ENCODE data around the gene NCK2.
A peak's percentile ranks its signal among the peaks of the same experiment; 100 is the strongest.

NCK2 gene

DNA sequence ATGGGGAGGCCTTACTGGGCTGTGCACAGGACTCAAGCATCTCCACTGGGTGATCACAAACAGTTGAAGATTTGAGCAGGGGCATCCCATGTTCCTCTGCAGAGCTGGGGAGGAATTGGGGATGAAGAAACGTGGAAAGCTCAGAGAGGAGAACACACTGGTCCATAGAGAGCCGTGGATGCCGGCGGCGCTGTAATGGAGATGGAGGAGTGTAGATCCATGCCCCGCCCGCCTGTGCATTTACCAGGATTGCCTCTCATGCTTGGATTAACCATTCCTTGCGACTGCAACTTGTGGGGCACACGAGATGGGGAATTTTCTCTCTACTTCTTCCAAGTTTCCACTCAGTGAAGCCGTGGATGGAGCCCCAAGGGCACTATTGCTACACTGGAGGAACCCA is 115.9 kb downstream of the NCK2 start:
- no peaks in the 10 kb centered on the region for H3K4me1 ChIP-seq (ENCODE audit: control insufficient read depth, insufficient read depth, low read length)
- no peaks in the 10 kb centered on the region for H3K9me3 ChIP-seq (ENCODE audit: control insufficient read depth, low read length)
- H3K9ac ChIP-seq (ENCODE audit: low read length): no peak overlapping the region
- no peak for DNase-seq (ENCODE audit: low read depth)
- H3K4me3 ChIP-seq (ENCODE audit: low read length): no peak overlapping the region
- peaks cover 5% of the 10 kb centered on the region for H3K36me3 ChIP-seq (ENCODE audit: control insufficient read depth, insufficient read depth, low read length, severe bottlenecking)
- H3K27me3 ChIP-seq (replicated peaks; ENCODE audit: control insufficient read depth, insufficient read depth, low read length): no peaks in the 10 kb centered on the region

- Histone ChIP-seq H3K4me1 (ENCODE audit: control insufficient read depth, insufficient read depth, low read length) (no peaks in the 10 kb centered on the region), H3K27me3 (replicated peaks; ENCODE audit: control insufficient read depth, insufficient read depth, low read length) (no peaks in the 10 kb centered on the region), H3K4me3 (ENCODE audit: low read length) (no peak overlapping the region), H3K36me3 (ENCODE audit: control insufficient read depth, insufficient read depth, low read length, severe bottlenecking) (peaks cover 3% of the 10 kb centered on the region), H3K9ac (ENCODE audit: low read length) (no peak overlapping the region), H3K9me3 (ENCODE audit: control insufficient read depth, low read length) (no peaks in the 10 kb centered on the region)
- DNase-seq (ENCODE audit: low read depth): no peak
Measured at GRCh38 chr2:105861200-105861599, 116.5 kb downstream of the NCK2 start.

GRCh38 chr2:105862843-105863242 is 118.1 kb downstream of the NCK2 start:
- H3K9ac ChIP-seq (ENCODE audit: low read length): no peak overlapping the region
- no peak overlapping the region for H3K4me3 ChIP-seq (ENCODE audit: low read length)
- DNase-seq (ENCODE audit: low read depth): peak; percentile 15
- H3K36me3 ChIP-seq (ENCODE audit: control insufficient read depth, insufficient read depth, low read length, severe bottlenecking): no peaks in the 10 kb centered on the region
- H3K9me3 ChIP-seq (ENCODE audit: control insufficient read depth, low read length): no peaks in the 10 kb centered on the region
- H3K27me3 ChIP-seq (replicated peaks; ENCODE audit: control insufficient read depth, insufficient read depth, low read length): no peaks in the 10 kb centered on the region
- H3K4me1 ChIP-seq (ENCODE audit: control insufficient read depth, insufficient read depth, low read length): no peaks in the 10 kb centered on the region

DNA sequence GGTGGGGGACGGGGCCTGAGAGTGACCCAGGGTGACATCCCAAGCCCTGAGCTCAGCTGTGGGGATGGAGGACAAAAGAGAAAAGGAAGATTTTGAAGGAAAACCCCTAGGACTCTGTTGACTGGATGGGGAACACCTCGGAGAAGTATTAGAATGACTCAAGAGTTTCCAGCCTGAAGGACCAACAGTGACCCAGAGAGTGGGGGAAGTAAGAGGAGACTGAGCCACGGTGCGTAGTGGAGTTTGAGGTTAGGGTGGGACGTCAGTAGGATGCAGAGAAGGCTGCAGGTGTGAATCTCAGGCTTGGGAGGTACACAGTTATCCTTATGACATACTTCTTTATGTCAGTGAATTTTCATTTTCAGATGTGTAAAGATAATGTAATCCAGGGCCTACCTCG is 119.5 kb downstream of the NCK2 start:
- no peaks in the 10 kb centered on the region for H3K27me3 ChIP-seq (replicated peaks; ENCODE audit: control insufficient read depth, insufficient read depth, low read length)
- no peak overlapping the region for H3K9ac ChIP-seq (ENCODE audit: low read length)
- no peaks in the 10 kb centered on the region for H3K36me3 ChIP-seq (ENCODE audit: control insufficient read depth, insufficient read depth, low read length, severe bottlenecking)
- H3K4me3 ChIP-seq (ENCODE audit: low read length): no peak overlapping the region
- H3K9me3 ChIP-seq (ENCODE audit: control insufficient read depth, low read length): no peaks in the 10 kb centered on the region
- no peak for DNase-seq (ENCODE audit: low read depth)
- H3K4me1 ChIP-seq (ENCODE audit: control insufficient read depth, insufficient read depth, low read length): peaks cover 5% of the 10 kb centered on the region

DNA sequence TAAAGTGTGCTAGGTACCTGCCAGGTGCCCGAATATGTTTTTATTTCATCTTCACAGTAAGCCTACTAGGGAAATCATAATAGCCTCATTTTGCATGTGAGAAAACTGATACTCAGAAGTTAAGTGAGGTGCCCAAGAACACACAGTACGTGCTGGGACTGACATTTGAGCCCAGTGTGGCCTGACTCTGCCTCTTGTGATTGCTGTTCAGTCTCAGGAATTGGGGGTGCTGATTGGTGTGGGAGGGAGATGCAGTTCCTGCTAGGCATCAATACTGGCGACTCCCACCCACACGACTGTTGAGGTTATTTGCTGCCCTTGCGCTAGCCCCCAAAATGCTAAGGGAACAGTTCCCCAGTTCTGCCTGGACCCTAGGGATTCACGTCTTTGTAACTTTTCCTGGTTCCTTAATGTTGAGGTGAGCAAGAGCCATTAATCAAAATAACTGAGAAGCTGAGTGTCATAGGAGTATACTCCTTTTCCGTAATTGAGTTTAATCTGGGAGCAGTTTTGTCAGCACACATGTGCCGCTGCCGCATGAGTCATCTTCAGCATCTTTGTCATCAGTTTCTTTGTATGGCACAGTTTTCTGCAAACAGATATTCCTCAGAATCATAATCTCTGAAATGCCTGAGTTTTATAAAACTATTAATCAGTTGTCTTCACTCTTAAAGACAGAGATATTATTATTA is 120.7 kb downstream of the NCK2 start:
- Histone ChIP-seq H3K27me3 (replicated peaks; ENCODE audit: control insufficient read depth, insufficient read depth, low read length) (no peaks in the 10 kb centered on the region), H3K4me3 (ENCODE audit: low read length) (no peak overlapping the region), H3K4me1 (ENCODE audit: control insufficient read depth, insufficient read depth, low read length) (peaks cover 5% of the 10 kb centered on the region), H3K9me3 (ENCODE audit: control insufficient read depth, low read length) (no peaks in the 10 kb centered on the region), H3K9ac (ENCODE audit: low read length) (no peak overlapping the region), H3K36me3 (ENCODE audit: control insufficient read depth, insufficient read depth, low read length, severe bottlenecking) (no peaks in the 10 kb centered on the region)
- DNase-seq (ENCODE audit: low read depth): no peak

GRCh38 chr2:105866216-105867185 is 121.8 kb downstream of the NCK2 start:
- DNase-seq (ENCODE audit: low read depth): peak; percentile 67
- Histone ChIP-seq H3K36me3 (ENCODE audit: control insufficient read depth, insufficient read depth, low read length, severe bottlenecking) (no peaks in the 10 kb centered on the region), H3K4me1 (ENCODE audit: control insufficient read depth, insufficient read depth, low read length) (peaks cover 5% of the 10 kb centered on the region), H3K27me3 (replicated peaks; ENCODE audit: control insufficient read depth, insufficient read depth, low read length) (no peaks in the 10 kb centered on the region), H3K9ac (ENCODE audit: low read length) (no peak overlapping the region), H3K9me3 (ENCODE audit: control insufficient read depth, low read length) (no peaks in the 10 kb centered on the region), H3K4me3 (ENCODE audit: low read length) (no peak overlapping the region)

DNA sequence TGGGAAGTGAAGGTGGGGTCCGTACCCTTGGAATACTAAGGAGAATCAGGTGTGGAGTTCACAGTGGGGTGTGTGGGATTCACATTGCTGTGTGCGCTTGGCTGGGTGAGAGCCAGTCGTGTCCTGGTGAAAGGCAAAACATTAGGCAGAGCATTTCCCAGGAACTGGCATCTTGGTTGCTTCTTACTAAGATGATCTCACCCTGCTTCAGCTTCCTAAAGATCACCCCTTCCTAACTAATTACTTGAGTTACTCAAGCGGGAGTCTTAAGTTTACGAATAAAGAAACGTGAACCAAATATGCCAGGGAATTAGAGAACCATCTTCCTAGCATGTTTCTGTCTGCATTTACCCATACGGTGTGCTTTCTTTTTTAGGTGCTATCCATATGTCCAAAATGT is 122.9 kb downstream of the NCK2 start:
- no peak overlapping the region for H3K9ac ChIP-seq (ENCODE audit: low read length)
- no peaks in the 10 kb centered on the region for H3K36me3 ChIP-seq (ENCODE audit: control insufficient read depth, insufficient read depth, low read length, severe bottlenecking)
- peaks cover 5% of the 10 kb centered on the region for H3K4me1 ChIP-seq (ENCODE audit: control insufficient read depth, insufficient read depth, low read length)
- H3K9me3 ChIP-seq (ENCODE audit: control insufficient read depth, low read length): no peaks in the 10 kb centered on the region
- H3K4me3 ChIP-seq (ENCODE audit: low read length): no peak overlapping the region
- H3K27me3 ChIP-seq (replicated peaks; ENCODE audit: control insufficient read depth, insufficient read depth, low read length): no peaks in the 10 kb centered on the region
- DNase-seq (ENCODE audit: low read depth): peak; percentile 6

DNA sequence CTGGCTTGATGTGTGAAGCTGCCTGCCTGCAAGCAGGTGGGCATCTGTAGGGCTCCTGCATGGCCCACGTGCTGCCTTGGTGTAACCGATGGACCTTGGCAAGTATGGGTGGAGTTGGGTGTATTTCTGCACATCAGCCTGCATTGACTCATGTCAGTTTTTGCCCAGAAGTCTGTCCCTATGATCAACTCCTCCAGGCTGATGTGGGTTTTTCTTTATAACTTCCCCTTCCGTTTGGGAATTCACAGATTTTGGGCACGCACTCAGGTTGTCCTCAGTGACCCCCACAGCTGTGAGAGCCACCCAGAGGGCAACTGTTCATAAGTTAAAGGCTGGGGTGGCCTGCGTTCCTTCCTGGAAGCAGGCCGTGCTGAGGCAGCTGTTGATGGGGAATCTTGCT is 123.3 kb downstream of the NCK2 start:
- H3K4me1 ChIP-seq (ENCODE audit: control insufficient read depth, insufficient read depth, low read length): peaks cover 5% of the 10 kb centered on the region
- no peaks in the 10 kb centered on the region for H3K27me3 ChIP-seq (replicated peaks; ENCODE audit: control insufficient read depth, insufficient read depth, low read length)
- no peak overlapping the region for H3K9ac ChIP-seq (ENCODE audit: low read length)
- DNase-seq (ENCODE audit: low read depth): no peak
- H3K36me3 ChIP-seq (ENCODE audit: control insufficient read depth, insufficient read depth, low read length, severe bottlenecking): no peaks in the 10 kb centered on the region
- H3K4me3 ChIP-seq (ENCODE audit: low read length): no peak overlapping the region
- no peaks in the 10 kb centered on the region for H3K9me3 ChIP-seq (ENCODE audit: control insufficient read depth, low read length)

GRCh38 chr2:105869341-105869740 is 124.6 kb downstream of the NCK2 start:
- Histone ChIP-seq H3K9ac (ENCODE audit: low read length) (no peak overlapping the region), H3K36me3 (ENCODE audit: control insufficient read depth, insufficient read depth, low read length, severe bottlenecking) (no peaks in the 10 kb centered on the region), H3K4me3 (ENCODE audit: low read length) (no peak overlapping the region), H3K27me3 (replicated peaks; ENCODE audit: control insufficient read depth, insufficient read depth, low read length) (no peaks in the 10 kb centered on the region), H3K9me3 (ENCODE audit: control insufficient read depth, low read length) (no peaks in the 10 kb centered on the region), H3K4me1 (ENCODE audit: control insufficient read depth, insufficient read depth, low read length) (peaks cover 18% of the 10 kb centered on the region)
- DNase-seq (ENCODE audit: low read depth): no peak

- Histone ChIP-seq H3K4me3 (ENCODE audit: low read length) (no peak overlapping the region), H3K27me3 (replicated peaks; ENCODE audit: control insufficient read depth, insufficient read depth, low read length) (no peaks in the 10 kb centered on the region), H3K4me1 (ENCODE audit: control insufficient read depth, insufficient read depth, low read length) (peaks cover 25% of the 10 kb centered on the region), H3K9me3 (ENCODE audit: control insufficient read depth, low read length) (no peaks in the 10 kb centered on the region), H3K36me3 (ENCODE audit: control insufficient read depth, insufficient read depth, low read length, severe bottlenecking) (no peaks in the 10 kb centered on the region), H3K9ac (ENCODE audit: low read length) (no peak overlapping the region)
- no peak for DNase-seq (ENCODE audit: low read depth)
Measured at GRCh38 chr2:105870062-105870461, 125.3 kb downstream of the NCK2 start.

DNA sequence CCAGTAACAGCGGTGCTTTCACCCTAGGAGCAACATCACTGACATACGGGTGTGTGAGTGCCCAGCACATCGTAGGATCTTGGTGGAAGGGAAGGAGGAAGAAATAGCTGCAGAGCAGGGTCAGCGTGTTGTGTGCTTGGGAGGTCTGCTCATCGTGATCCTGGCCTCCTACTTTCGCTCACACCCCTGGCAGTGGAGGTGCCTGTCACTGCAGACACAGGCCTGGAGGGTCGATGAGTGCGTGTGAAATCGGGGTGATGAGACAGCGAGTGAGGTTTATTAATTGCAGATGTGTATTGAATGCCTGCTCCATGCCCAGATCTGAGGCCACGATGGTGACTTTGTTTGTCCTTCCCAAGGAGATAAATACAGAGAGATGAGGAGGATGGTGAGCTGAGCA is 126.1 kb downstream of the NCK2 start:
- no peak for DNase-seq (ENCODE audit: low read depth)
- H3K4me3 ChIP-seq (ENCODE audit: low read length): no peak overlapping the region

More for the DNA sequence above, 126.1 kb downstream of the NCK2 start:
- no peak overlapping the region for H3K9ac ChIP-seq (ENCODE audit: low read length)
- no peaks in the 10 kb centered on the region for H3K27me3 ChIP-seq (replicated peaks; ENCODE audit: control insufficient read depth, insufficient read depth, low read length)
- H3K4me1 ChIP-seq (ENCODE audit: control insufficient read depth, insufficient read depth, low read length): peaks cover 29% of the 10 kb centered on the region
- H3K9me3 ChIP-seq (ENCODE audit: control insufficient read depth, low read length): no peaks in the 10 kb centered on the region
- no peaks in the 10 kb centered on the region for H3K36me3 ChIP-seq (ENCODE audit: control insufficient read depth, insufficient read depth, low read length, severe bottlenecking)
